ENCODE measurements around the gene GMPPB.

- TF ChIP-seq TAF1 (IDR thresholded peaks at IDR 0.05; ENCODE audit: borderline replicate concordance, low read depth, low read length): no peak
- TF ChIP-seq POLR2A (IDR thresholded peaks at IDR 0.05; ENCODE audit: low read depth, low read length): no peak
- TF ChIP-seq POLR2AphosphoS5 (IDR thresholded peaks at IDR 0.05; ENCODE audit: low read depth, low read length): no peak
Observed at GRCh38 chr3:49701388-49702077, 22.2 kb downstream of the GMPPB start.

Data from GM12892 (cell line).